ENCODE measurements around the gene MIS18BP1. TPM values are rescaled to one million over a fixed set of nuclear protein-coding genes. Genes with fewer than 3 reads are reported as not detected.

The MIS18BP1 gene
- total and polyA plus RNA-seq, 10 of the 15 experiments (the other 5 are each of a cell fraction or from before 2014, with no cell fraction given), result 16.9 to 88.9 (median 57.0) TPM

GRCh38 chr14:45177076-45177475 lies 75.9 kb downstream of the MIS18BP1 start (continued):
- TF ChIP-seq NR2C2 (IDR thresholded peaks at IDR 0.05; ENCODE audit: borderline replicate concordance, control insufficient read depth, insufficient read length, low read depth), result no peak

- peaks cover 0 to 4% of the 10 kb centered on the region in 2 experiments; a peak in 3 of 4 replicates for H3K36me3 ChIP-seq (ENCODE audit: control insufficient read depth in 2 of 2, insufficient read depth in 2 of 2, low read length in 1 of 2)
- ChIA-PET RAD21 (ENCODE audit: unreplicated experiment) (no interaction called here), POLR2A (interaction anchor here (1.1 kb wide), 1 partner anchor 9 kb away, joined by 3 read pairs; no protein-coding TSS in a partner anchor)
Observed at GRCh38 chr14:45169906-45170305, 83.1 kb downstream of the MIS18BP1 start.

More at GRCh38 chr14:45169906-45170305, 83.1 kb downstream of the MIS18BP1 start:
- TF ChIP-seq ATF3 (IDR thresholded peaks at IDR 0.05; ENCODE audit: borderline replicate concordance, extremely low read depth, low read depth, low read length) (no peak), IKZF1 (conservative IDR thresholded peaks at IDR 0.05) (no peak), IRF5 (IDR thresholded peaks at IDR 0.05; ENCODE audit: borderline replicate concordance) (no peak), SIN3A (IDR thresholded peaks at IDR 0.05; ENCODE audit: low read depth, low read length) (no peak), PML (IDR thresholded peaks at IDR 0.05; ENCODE audit: low read length) (no peak), NR2F1 (conservative IDR thresholded peaks at IDR 0.05) (no peak), SREBF2 (IDR thresholded peaks at IDR 0.05; ENCODE audit: low read length) (no peak), SMAD5 (IDR thresholded peaks at IDR 0.05; ENCODE audit: low read depth) (no peak), EP300 (IDR thresholded peaks at IDR 0.05; ENCODE audit: borderline replicate concordance in 1 of 2, control insufficient read depth in 1 of 2, low read depth in 2 of 2, low read length in 2 of 2) (no peak), NRF1 (conservative IDR thresholded peaks at IDR 0.05; ENCODE audit: low read depth, low read length) (no peak), NBN (IDR thresholded peaks at IDR 0.05) (no peak), IKZF2 (IDR thresholded peaks at IDR 0.05) (no peak), SMC3 (IDR thresholded peaks at IDR 0.05; ENCODE audit: borderline replicate concordance, low read length) (no peak), HSF1 (IDR thresholded peaks at IDR 0.05; ENCODE audit: low read depth, low read length) (no peak)
- TF ChIP-seq, protein P1, sequence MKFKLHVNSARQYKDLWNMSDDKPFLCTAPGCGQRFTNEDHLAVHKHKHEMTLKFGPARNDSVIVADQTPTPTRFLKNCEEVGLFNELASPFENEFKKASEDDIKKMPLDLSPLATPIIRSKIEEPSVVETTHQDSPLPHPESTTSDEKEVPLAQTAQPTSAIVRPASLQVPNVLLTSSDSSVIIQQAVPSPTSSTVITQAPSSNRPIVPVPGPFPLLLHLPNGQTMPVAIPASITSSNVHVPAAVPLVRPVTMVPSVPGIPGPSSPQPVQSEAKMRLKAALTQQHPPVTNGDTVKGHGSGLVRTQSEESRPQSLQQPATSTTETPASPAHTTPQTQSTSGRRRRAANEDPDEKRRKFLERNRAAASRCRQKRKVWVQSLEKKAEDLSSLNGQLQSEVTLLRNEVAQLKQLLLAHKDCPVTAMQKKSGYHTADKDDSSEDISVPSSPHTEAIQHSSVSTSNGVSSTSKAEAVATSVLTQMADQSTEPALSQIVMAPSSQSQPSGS (IDR thresholded peaks at IDR 0.05; ENCODE audit: low read length), result no peak
- TF ChIP-seq, protein P2, sequence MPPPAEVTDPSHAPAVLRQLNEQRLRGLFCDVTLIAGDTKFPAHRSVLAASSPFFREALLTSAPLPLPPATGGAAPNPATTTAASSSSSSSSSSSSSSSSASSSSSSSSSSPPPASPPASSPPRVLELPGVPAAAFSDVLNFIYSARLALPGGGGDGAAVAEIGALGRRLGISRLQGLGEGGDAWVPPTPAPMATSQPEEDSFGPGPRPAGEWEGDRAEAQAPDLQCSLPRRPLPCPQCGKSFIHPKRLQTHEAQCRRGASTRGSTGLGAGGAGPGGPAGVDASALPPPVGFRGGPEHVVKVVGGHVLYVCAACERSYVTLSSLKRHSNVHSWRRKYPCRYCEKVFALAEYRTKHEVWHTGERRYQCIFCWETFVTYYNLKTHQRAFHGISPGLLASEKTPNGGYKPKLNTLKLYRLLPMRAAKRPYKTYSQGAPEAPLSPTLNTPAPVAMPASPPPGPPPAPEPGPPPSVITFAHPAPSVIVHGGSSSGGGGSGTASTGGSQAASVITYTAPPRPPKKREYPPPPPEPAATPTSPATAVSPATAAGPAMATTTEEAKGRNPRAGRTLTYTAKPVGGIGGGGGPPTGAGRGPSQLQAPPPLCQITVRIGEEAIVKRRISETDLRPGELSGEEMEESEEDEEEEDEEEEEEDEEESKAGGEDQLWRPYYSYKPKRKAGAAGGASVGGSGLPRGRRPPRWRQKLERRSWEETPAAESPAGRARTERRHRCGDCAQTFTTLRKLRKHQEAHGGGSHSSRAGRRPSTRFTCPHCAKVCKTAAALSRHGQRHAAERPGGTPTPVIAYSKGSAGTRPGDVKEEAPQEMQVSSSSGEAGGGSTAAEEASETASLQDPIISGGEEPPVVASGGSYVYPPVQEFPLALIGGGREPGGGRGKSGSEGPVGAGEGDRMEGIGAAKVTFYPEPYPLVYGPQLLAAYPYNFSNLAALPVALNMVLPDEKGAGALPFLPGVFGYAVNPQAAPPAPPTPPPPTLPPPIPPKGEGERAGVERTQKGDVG (CRISPR knock-in tag; IDR thresholded peaks at IDR 0.05), result no peak
- ATAC-seq, result no peak
- Histone ChIP-seq H2AFZ (ENCODE audit: control insufficient read depth, low read depth, low read length) (no peak overlapping the region), H3K4me1 (ENCODE audit: control insufficient read depth, insufficient read depth, low read length) (no peaks in the 10 kb centered on the region), H3K27ac (ENCODE audit: control insufficient read depth, insufficient read depth) (no peak overlapping the region), H3K79me2 (ENCODE audit: control insufficient read depth, insufficient read depth, low read length) (no peaks in the 10 kb centered on the region), H3K9ac (ENCODE audit: control insufficient read depth, insufficient read depth, low read length) (no peak overlapping the region), H3K27me3 (replicated peaks in 1 of 2; ENCODE audit: control insufficient read depth in 2 of 2, insufficient read depth in 2 of 2, low read length in 1 of 2) (no peaks in the 10 kb centered on the region), H4K20me1 (ENCODE audit: control insufficient read depth, insufficient read depth) (no peaks in the 10 kb centered on the region), H3K9me3 (replicated peaks; ENCODE audit: control insufficient read depth, insufficient read depth, low read length) (no peaks in the 10 kb centered on the region), H3K4me3 (no peak overlapping the region), H3K4me2 (ENCODE audit: control insufficient read depth, insufficient read depth) (no peak overlapping the region)
- BruUV-seq (replicated peaks), result no TSS peak
- FAIRE-seq, result no peak
- DNase-seq (ENCODE audit: low read depth, low spot score), result no peak
- intact Hi-C loops (cut with micrococcal nuclease; ENCODE audit: unreplicated experiment), result no loop called here
- SMC1A ChIA-PET (ENCODE audit: uncharacterized antibody, unreplicated experiment), result no interaction called here
- CTCF ChIA-PET, result interaction anchor here (1.1 to 2.0 kb wide), 3 partner anchors 12 to 99 kb away, joined by 3 to 7 read pairs (median 4); no protein-coding TSS in a partner anchor
- in situ Hi-C loops (cut with MboI), result no loop called here
